A549 (cell line): ENCODE results near the gene ITPKC.

Experiments used
- BHLHE40 ChIP-seq: IDR thresholded peaks from 2 replicates; pipeline ENCODE4 v1.6.1; 2012; ENCODE audit warnings: low read depth, low read length, inconsistent platforms
- CTCF ChIP-seq: fragments of >200 bp; sonication (Bioruptor Twin); formaldehyde crosslinking; IDR thresholded peaks from 3 replicates; pipeline ENCODE4 v1.5.1; 2016
- EP300 ChIP-seq, 2 experiments: fragments of >200 bp; sonication (Bioruptor Twin); formaldehyde crosslinking; IDR thresholded peaks; 2 replicates in 1 of 2; 3 replicates in 1 of 2; pipeline ENCODE4 v1.6.1; 2016 to 2017
- FOSB ChIP-seq: fragments of 250-450 bp; sonication (Bioruptor Pico); IDR thresholded peaks from 2 replicates; pipeline ENCODE4 v1.5.0; 2020; ENCODE audit warnings: mild to moderate bottlenecking, moderate library complexity
- FOSL2 ChIP-seq, 2 experiments: fragments of 450-650 bp in 1 of 2; fragments of >200 bp in 1 of 2; sonication (Bioruptor Twin) in 1 of 2; formaldehyde crosslinking; IDR thresholded peaks; 2 replicates each; pipeline versions ENCODE4 v1.5.0 to v1.6.1; 2016 to 2020; ENCODE audit warnings: mild to moderate bottlenecking in 1 of 2, moderate library complexity in 1 of 2
- MAZ ChIP-seq: fragments of 150-350 bp; IDR thresholded peaks from 2 replicates; pipeline ENCODE4 v1.6.1; 2014; ENCODE audit warnings: antibody characterized with exemption, low read depth, low read length, borderline replicate concordance
- POLR2A ChIP-seq: IDR thresholded peaks from 2 replicates; pipeline ENCODE4 v1.6.1; 2012; ENCODE audit warnings: mild to moderate bottlenecking, low read length
- RAD21 ChIP-seq, 2 experiments: fragments of >200 bp in 1 of 2; sonication (Bioruptor Twin) in 1 of 2; formaldehyde crosslinking in 1 of 2; IDR thresholded peaks in 1 of 2; conservative IDR thresholded peaks in 1 of 2; 2 replicates in 1 of 2; 3 replicates in 1 of 2; pipeline ENCODE4 v1.6.1; 2012 to 2018; ENCODE audit warnings: inconsistent platforms in 1 of 2
- TF ChIP-seq, protein P1 (sequence below): fragments of 200-600 bp; sonication (generic); IDR thresholded peaks from 2 replicates; pipeline ENCODE4 v1.6.1; 2016; ENCODE audit warnings: antibody characterized with exemption, mild to moderate bottlenecking, moderate library complexity

- TF ChIP-seq CTCF (no peak), POLR2A (peak; percentile 52; the same call in 1 of the 2 replicates), FOSB (CRISPR knock-in tag) (no peak; the same call in 1 of the 2 replicates), MAZ (peak; percentile 96; the same call in 1 of the 2 replicates), FOSL2 (IDR thresholded peaks at IDR 0.05) (no peak), FOSL2 (CRISPR knock-in tag; IDR thresholded peaks at IDR 0.05) (peak; percentile 81), BHLHE40 (peak; percentile 64), RAD21 (conservative IDR thresholded peaks at IDR 0.05 in 1 of 2, IDR thresholded peaks at IDR 0.05 in 1 of 2) (no peak), EP300 (IDR thresholded peaks at IDR 0.05) (no peak)
- TF ChIP-seq, protein P1, sequence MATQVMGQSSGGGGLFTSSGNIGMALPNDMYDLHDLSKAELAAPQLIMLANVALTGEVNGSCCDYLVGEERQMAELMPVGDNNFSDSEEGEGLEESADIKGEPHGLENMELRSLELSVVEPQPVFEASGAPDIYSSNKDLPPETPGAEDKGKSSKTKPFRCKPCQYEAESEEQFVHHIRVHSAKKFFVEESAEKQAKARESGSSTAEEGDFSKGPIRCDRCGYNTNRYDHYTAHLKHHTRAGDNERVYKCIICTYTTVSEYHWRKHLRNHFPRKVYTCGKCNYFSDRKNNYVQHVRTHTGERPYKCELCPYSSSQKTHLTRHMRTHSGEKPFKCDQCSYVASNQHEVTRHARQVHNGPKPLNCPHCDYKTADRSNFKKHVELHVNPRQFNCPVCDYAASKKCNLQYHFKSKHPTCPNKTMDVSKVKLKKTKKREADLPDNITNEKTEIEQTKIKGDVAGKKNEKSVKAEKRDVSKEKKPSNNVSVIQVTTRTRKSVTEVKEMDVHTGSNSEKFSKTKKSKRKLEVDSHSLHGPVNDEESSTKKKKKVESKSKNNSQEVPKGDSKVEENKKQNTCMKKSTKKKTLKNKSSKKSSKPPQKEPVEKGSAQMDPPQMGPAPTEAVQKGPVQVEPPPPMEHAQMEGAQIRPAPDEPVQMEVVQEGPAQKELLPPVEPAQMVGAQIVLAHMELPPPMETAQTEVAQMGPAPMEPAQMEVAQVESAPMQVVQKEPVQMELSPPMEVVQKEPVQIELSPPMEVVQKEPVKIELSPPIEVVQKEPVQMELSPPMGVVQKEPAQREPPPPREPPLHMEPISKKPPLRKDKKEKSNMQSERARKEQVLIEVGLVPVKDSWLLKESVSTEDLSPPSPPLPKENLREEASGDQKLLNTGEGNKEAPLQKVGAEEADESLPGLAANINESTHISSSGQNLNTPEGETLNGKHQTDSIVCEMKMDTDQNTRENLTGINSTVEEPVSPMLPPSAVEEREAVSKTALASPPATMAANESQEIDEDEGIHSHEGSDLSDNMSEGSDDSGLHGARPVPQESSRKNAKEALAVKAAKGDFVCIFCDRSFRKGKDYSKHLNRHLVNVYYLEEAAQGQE = no peak; the same call in 1 of the 2 replicates
These were observed 33.4 kb downstream of the ITPKC start, which contains the start of gene ACTMAP for GRCh38 chr19:40750058-40750873.
